GM18505 (cell line): Measurements from ENCODE around the gene SYT6.

ENCODE experiments used
- ATAC-seq: cut with Tn5 transposase; IDR thresholded peaks from one replicate; pipeline ENCODE4 v1.9.1; 2021; ENCODE audit not compliant: unreplicated experiment
- POLR2A ChIP-seq: IDR thresholded peaks from 4 replicates; pipeline ENCODE4 v1.6.1; 2011; ENCODE audit warnings: borderline replicate concordance; ENCODE audit not compliant: insufficient read depth, insufficient read length; ENCODE audit errors: extremely low read depth

Gene SYT6

GRCh38 chr1:114149211-114149610, 4.5 kb downstream of the SYT6 start:
- ATAC-seq: no peak
- TF ChIP-seq POLR2A: no peak

- no peak for ATAC-seq
- no peak for TF ChIP-seq POLR2A
These were observed 8.0 kb downstream of the SYT6 start for GRCh38 chr1:114145504-114146151.

GRCh38 chr1:114144016-114144415, 9.7 kb downstream of the SYT6 start:
- no peak for TF ChIP-seq POLR2A
- no peak for ATAC-seq

GRCh38 chr1:114139540-114139939, 14.1 kb downstream of the SYT6 start:
- no peak for TF ChIP-seq POLR2A
- ATAC-seq: no peak

- ATAC-seq: no peak
- TF ChIP-seq POLR2A: no peak
These were observed 16.2 kb downstream of the SYT6 start for GRCh38 chr1:114137497-114137896.

- no peak for TF ChIP-seq POLR2A
- ATAC-seq: no peak
These were observed 17.9 kb downstream of the SYT6 start for GRCh38 chr1:114135786-114136185.

- ATAC-seq: no peak
- no peak for TF ChIP-seq POLR2A
These were observed 19.2 kb downstream of the SYT6 start for GRCh38 chr1:114134518-114134917.

- ATAC-seq: no peak
- TF ChIP-seq POLR2A: no peak
These were observed 20.5 kb downstream of the SYT6 start for GRCh38 chr1:114133129-114133528.

GRCh38 chr1:114131526-114132220, 22.0 kb downstream of the SYT6 start:
- ATAC-seq: no peak
- no peak for TF ChIP-seq POLR2A

- TF ChIP-seq POLR2A: no peak
- no peak for ATAC-seq
These were observed 22.7 kb downstream of the SYT6 start for GRCh38 chr1:114130846-114131525.

- no peak for TF ChIP-seq POLR2A
- ATAC-seq: no peak
These were observed 23.5 kb downstream of the SYT6 start for GRCh38 chr1:114130213-114130612.

- TF ChIP-seq POLR2A: no peak
- ATAC-seq: no peak
These were observed 25.4 kb downstream of the SYT6 start for GRCh38 chr1:114128293-114128692.

GRCh38 chr1:114126261-114127095, 27.2 kb downstream of the SYT6 start:
- TF ChIP-seq POLR2A: no peak
- no peak for ATAC-seq

- ATAC-seq: no peak
- TF ChIP-seq POLR2A: no peak
These were observed 29.0 kb downstream of the SYT6 start for GRCh38 chr1:114124644-114125043.

- TF ChIP-seq POLR2A: no peak
- ATAC-seq: no peak
These were observed 30.6 kb downstream of the SYT6 start for GRCh38 chr1:114122941-114123618.
